NCI-H2107 treated with DMSO at 0.1 percent for 48 hours (cell line): ENCODE measurements around the gene REXO2.
A peak's percentile ranks its signal among the peaks of the same experiment; 100 is the strongest.

ENCODE experiments used
- DNase-seq: peaks from one replicate; lab custom pipeline; 2025; ENCODE audit not compliant: unreplicated experiment; lab: John Stamatoyannopoulos, UW

Gene REXO2

DNA sequence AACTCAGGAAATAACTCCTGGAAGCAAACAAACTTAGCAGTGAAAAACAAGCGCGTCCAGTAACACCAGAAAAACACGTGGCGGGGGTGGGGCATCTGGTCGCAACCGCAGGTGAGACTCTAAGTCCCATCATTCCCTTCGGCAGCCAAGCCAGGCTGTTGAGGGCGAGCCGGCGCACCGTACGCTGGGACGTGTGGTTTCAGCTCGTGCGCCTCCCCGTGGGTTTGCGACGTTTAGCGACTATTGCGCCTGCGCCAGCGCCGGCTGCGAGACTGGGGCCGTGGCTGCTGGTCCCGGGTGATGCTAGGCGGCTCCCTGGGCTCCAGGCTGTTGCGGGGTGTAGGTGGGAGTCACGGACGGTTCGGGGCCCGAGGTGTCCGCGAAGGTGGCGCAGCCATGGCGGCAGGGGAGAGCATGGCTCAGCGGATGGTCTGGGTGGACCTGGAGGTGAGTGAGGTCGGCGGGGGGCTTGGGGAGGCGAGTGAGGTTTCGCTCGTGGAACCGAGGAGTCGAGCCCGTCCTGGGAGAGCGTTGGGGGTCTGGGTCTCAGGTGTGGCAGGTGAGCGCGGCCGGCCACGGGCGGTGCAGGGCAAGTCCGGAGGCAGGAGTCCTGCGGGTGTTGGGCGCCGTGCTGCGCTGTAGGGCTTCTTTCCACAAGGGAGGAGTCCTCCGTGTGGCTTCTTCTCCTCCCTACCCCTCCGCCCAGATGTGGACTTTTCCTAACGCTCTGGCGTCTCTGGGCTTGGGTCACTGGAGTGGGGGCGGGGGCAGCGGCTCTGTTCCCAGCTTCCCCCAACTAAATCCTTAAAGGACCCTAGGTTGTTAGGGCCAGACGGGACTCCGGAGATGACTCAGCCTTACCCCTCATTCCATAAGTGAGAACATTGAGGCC is at the start of gene REXO2:
Gene REXO2, plus strand, starts transcription at position 239 of the 892 bp plus-strand sequence. Its CDS starts 62 bp downstream, at position 301.
- DNase-seq, result peak; percentile 87

- no peak for DNase-seq
Measured at GRCh38 chr11:114392735-114393667, 46.3 kb upstream of the REXO2 start.

GRCh38 chr11:114395736-114396135 is 43.5 kb upstream of the REXO2 start:
- no peak for DNase-seq

DNA sequence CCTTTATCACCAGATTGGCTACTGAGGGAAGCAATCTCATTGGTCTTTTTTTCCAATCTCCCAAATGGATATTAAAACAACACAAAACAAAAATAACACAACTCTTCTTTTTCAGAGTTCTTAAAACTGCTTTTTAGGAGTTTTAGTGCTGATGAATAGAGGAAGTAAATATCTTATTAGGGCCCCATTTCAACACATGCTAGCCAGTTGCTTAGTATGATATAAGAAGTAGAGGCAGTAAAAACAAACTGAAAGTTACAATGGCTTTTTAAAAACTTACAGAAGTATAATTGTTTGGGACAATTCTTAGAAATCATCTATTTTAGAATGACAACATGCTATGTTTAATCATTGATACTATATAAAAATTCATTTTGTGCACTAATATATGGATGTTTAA is 42.4 kb upstream of the REXO2 start:
- no peak for DNase-seq

GRCh38 chr11:114397349-114397982 is 41.8 kb upstream of the REXO2 start:
- DNase-seq, result no peak

GRCh38 chr11:114398303-114398920 is 40.9 kb upstream of the REXO2 start:
- DNase-seq, result no peak

DNA sequence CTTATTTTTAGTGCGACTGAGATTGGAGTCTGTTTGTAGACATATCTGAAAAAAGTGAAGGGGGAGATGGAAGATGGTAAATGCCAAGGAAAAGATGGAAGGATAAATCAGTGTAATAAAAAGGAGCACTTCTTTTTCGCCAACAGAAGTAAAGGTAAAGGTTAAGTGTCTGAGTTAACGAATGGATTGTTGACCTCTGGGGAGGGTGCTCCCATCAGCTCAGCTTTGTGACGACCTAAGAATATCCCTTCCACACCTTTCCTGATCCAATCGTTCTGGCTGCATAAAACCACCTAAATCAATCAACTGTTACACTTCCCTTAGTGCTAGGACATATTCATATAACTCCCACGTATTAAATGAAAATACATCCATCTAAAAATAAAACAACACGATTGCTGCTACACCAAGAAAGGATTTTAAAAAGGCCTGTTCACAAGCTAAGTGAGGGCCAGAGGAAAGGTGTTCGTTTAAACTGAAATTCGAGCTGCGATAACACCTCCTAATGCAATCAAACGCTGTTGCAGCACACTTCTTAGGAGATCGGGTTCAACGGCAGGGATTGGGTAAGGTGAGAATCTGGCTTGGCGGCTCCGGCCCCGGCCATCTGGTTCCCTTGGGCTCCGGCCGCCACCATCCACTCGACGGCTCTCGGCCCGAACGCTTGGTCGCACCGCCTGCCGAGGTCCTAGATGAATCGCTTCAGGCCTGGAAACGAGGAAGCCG is 39.6 kb upstream of the REXO2 start:
- peak; percentile 75 for DNase-seq

DNA sequence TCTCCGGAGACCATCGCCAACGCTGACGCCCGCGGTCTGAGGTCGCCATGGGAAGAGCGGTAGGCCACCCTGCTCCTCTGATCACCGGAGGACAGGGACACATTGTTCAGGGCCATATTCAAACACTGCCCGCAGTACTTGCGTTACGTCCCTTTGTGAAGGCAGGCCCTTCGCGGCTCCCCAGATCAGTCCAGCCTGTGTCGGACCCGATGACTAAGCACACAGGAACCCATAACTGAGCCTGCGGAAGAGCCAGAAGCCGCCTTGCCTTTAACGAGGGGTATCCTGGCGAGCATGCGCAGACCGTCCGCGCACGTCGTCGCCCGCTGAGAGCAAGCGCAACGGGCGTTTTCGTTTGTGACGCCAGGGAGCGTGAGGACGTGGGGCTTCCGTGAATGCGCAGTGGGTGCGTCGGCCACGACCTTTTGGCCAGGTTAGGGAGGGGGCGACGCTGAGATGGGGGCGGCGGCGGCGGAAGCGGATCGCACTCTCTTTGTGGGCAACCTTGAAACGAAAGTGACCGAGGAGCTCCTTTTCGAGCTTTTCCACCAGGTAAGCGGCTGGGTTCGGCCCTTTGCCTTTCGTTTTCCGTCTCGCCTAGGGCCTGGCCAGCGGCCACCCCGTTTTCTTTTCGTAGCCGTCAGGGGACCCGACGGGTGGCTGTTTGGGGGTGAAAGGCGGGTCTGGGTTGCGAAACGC is 38.9 kb upstream of the REXO2 start, which contains the start of the genes C11orf71 and RBM7:
Gene C11orf71, minus strand, starts transcription at position 296 of the 699 bp plus-strand sequence. Its CDS starts 180 bp downstream, at position 116.
Gene RBM7, plus strand, starts transcription at position 451 of the 699 bp plus-strand sequence. Its CDS starts 6 bp downstream, at position 457.
- peak; percentile 85 for DNase-seq

- DNase-seq, result no peak
Measured at GRCh38 chr11:114400915-114401223, 38.4 kb upstream of the REXO2 start.

DNA sequence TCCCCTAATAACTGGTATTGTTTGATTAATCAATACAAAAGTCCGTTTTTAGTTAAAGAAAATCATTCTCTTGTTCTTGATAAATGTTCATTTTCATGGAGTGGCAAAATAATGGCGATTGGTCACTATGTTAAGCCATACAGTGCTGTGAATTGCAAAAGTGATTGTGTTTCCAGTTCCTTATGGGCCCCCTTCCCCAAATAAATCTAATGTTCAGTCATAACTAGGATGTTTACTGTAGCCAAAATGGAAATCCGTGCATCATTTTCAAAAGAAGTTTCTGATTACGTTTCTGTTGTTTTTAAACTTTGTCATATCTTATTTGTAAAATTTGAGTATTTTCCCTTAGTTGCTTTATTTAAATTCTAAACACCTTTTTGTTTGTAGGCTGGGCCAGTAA is 38.0 kb upstream of the REXO2 start:
- DNase-seq, result no peak

GRCh38 chr11:114412946-114413345 is 26.3 kb upstream of the REXO2 start:
- no peak for DNase-seq

GRCh38 chr11:114413958-114414357 is 25.3 kb upstream of the REXO2 start:
- no peak for DNase-seq

DNA sequence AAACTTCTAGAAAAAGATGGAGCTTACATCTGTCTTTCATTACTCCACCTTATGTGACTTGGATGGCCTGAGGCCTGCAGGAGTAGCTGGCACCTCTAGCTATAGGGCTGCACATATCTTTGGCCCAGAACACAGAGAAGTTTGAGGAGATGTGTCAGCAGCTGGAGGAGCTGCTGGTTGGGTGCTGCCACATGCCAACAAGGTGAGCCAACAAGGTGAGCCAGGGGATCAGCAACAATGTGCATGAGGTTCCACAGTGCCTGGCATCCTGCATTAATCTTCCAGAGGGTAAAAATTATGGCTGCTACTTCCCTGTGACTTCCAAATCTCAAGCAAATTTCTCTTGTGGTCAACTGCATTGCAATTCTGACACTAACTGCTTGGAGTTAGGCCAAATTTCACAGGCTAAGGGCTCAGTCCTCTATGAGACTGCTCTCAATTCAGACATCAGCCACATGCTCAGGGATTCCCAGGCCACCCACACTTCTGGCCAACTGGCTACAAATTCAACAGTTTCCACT is 22.8 kb upstream of the REXO2 start:
- no peak for DNase-seq

GRCh38 chr11:114426280-114426679 is 13.0 kb upstream of the REXO2 start:
- no peak for DNase-seq

DNA sequence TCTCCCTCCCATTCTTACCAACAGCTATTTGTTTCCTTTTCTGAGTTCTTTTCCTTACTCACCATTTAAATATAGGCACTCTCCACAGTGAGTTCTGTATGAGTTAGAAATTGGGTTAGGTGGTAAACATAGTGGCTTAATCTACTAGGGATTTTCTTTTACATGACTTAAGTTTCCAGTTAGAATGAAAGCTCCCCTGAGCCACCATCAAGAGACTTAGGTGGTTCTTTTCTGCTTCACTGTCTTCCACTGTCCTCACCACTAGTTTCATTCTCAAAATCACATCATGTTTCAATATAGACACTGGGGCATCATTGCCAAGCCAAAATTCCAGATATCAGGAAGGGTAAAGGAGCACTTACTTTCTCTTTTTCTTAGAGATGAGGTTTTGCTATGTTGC is 9.0 kb upstream of the REXO2 start:
- DNase-seq, result no peak

DNA sequence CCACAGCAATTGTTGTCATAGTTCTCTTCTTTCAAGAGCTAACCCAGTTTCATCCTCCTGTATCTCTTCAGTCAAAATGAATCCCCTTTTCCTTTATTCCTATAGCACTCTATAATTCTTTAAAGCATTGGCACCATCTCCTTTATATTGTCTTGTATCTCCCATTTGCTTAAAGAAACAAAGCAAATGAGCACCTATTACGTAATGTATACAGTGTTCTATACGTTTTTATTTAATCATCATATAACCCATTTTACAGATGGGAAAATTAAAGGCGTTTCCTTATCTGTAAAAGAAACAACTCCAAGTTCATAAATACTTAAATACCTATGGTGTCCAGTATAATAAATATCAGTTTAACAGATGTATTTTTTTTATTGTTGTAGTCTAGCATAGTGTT is 6.4 kb upstream of the REXO2 start:
- DNase-seq, result no peak

DNA sequence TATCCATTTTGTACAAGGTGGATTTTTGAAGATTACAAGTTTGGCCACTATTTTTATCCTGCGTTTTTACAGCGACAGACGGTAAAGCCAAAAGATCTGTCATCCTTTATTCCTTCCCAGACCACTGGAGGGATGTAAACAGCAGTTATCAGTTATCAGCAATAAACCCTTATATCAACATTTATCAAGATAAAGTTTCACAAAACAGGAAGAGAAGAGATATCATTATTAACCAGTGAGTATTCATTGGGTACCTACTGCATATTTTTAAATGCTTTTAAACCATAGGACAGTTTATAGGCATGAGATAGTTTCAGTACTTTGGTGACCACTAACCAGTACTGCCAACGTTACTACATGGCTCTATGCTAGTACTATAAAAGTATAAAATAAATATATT is 5.9 kb upstream of the REXO2 start:
- no peak for DNase-seq

- no peak for DNase-seq
Measured at GRCh38 chr11:114438303-114438702, 964 bp upstream of the REXO2 start.

- DNase-seq, result no peak
Measured at GRCh38 chr11:114440121-114440860, 1.0 kb downstream of the REXO2 start.
